ENCODE results near the gene REPIN1.

The REPIN1 gene

DNA sequence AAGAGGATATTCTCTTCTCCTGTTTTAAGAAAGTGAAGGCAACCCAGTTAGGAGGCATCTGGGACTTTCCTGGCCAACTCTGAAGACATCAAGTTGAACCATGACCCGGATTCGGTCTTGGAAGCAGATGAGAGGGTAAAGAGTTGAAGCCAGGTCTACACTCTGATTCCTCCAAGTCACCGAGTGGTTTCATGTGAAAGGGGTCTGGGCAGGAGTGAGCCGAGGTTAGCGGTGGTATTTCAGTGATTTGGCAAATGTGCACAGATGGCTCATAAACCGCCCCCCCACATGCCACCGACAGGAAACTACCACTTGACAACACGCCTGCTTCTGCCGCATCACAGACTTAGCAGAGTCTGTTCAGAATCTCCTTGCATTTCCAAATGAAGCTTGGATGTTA, 11.4 kb upstream of the REPIN1 start:
- H3K4me1 ChIP-seq (ENCODE audit: low read length), result peaks cover 24% of the 10 kb centered on the region
- H3K4me2 ChIP-seq (ENCODE audit: low read depth, low read length), result peak overlapping the region; percentile 46
- H4K20me1 ChIP-seq (ENCODE audit: insufficient read depth, low read length), result no peaks in the 10 kb centered on the region
- no peaks in the 10 kb centered on the region for H3K36me3 ChIP-seq (replicated peaks; ENCODE audit: insufficient read depth, low read length)
- H2AFZ ChIP-seq (ENCODE audit: low read length), result peak overlapping the region; percentile 40
- H3K9me2 ChIP-seq (replicated peaks; ENCODE audit: insufficient read depth, low read length), result no peaks in the 10 kb centered on the region
- H3F3A ChIP-seq (ENCODE audit: insufficient read depth, low read length), result peaks cover 15% of the 10 kb centered on the region
- H3K9ac ChIP-seq (ENCODE audit: low read length), result peak overlapping the region; percentile 1; the same call in 1 of the 2 replicates
- H3K27ac ChIP-seq (ENCODE audit: low read length), result peak overlapping the region; percentile 40; the same call in 1 of the 2 replicates
- DNase-seq, result peak; percentile 69
- TF ChIP-seq EZH2 (optimal IDR thresholded peaks at IDR 0.05; ENCODE audit: low read depth, low read length), result no peak
- no peak for TF ChIP-seq CTCF (IDR thresholded peaks at IDR 0.05; ENCODE audit: low read length)
- TF ChIP-seq EZH2phosphoT487 (IDR thresholded peaks at IDR 0.05; ENCODE audit: low read length), result no peak
- no peaks in the 10 kb centered on the region for H3K79me2 ChIP-seq (ENCODE audit: low read length)
- H3K9me3 ChIP-seq (replicated peaks; ENCODE audit: insufficient read depth, low read length), result no peaks in the 10 kb centered on the region
- H3K27me3 ChIP-seq (replicated peaks; ENCODE audit: insufficient read depth, low read length), result no peaks in the 10 kb centered on the region
- H3K4me3 ChIP-seq (ENCODE audit: low read length), result peak overlapping the region; percentile 11; the same call in 1 of the 2 replicates

GRCh38 chr7:150357771-150358427, 10.7 kb upstream of the REPIN1 start:
- peak overlapping the region; percentile 1; the same call in 1 of the 2 replicates for H3K9ac ChIP-seq (ENCODE audit: low read length)
- no peaks in the 10 kb centered on the region for H4K20me1 ChIP-seq (ENCODE audit: insufficient read depth, low read length)
- peak overlapping the region; percentile 46 for H3K4me2 ChIP-seq (ENCODE audit: low read depth, low read length)
- no peaks in the 10 kb centered on the region for H3K27me3 ChIP-seq (replicated peaks; ENCODE audit: insufficient read depth, low read length)
- peaks cover 24% of the 10 kb centered on the region for H3K4me1 ChIP-seq (ENCODE audit: low read length)
- no peaks in the 10 kb centered on the region for H3K79me2 ChIP-seq (ENCODE audit: low read length)
- peak overlapping the region; percentile 40 for H2AFZ ChIP-seq (ENCODE audit: low read length)
- no peak for DNase-seq
- H3K36me3 ChIP-seq (replicated peaks; ENCODE audit: insufficient read depth, low read length), result no peaks in the 10 kb centered on the region
- H3K27ac ChIP-seq (ENCODE audit: low read length), result peak overlapping the region; percentile 40; the same call in 1 of the 2 replicates
- peaks cover 15% of the 10 kb centered on the region for H3F3A ChIP-seq (ENCODE audit: insufficient read depth, low read length)
- no peak overlapping the region; the same call in 1 of the 2 replicates for H3K4me3 ChIP-seq (ENCODE audit: low read length)
- no peaks in the 10 kb centered on the region for H3K9me2 ChIP-seq (replicated peaks; ENCODE audit: insufficient read depth, low read length)
- no peak for TF ChIP-seq EZH2phosphoT487 (IDR thresholded peaks at IDR 0.05; ENCODE audit: low read length)
- TF ChIP-seq CTCF (IDR thresholded peaks at IDR 0.05; ENCODE audit: low read length), result no peak; the same call in 1 of the 2 replicates
- TF ChIP-seq EZH2 (optimal IDR thresholded peaks at IDR 0.05; ENCODE audit: low read depth, low read length), result no peak
- H3K9me3 ChIP-seq (replicated peaks; ENCODE audit: insufficient read depth, low read length), result no peaks in the 10 kb centered on the region

DNA sequence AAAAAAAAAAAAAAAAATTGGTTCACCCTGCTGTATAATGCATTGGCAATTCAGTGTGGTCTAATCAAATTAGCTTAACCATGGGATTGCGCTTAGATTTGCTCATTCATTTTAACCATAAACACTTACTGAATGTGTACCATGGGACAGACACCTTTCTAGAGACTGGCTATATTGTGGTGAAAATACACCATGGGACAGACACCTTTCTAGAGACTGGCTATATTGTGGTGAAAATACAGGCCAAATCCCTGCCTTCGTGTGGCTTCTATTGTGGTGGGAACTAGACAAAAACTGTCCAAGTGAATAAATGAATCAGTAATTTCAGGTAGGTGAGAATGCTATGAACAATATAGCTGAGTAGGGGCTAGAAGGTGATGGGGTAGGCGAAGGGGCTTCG, 10.2 kb upstream of the REPIN1 start:
- no peak overlapping the region for H3K27ac ChIP-seq (ENCODE audit: low read length)
- H3K27me3 ChIP-seq (replicated peaks; ENCODE audit: insufficient read depth, low read length), result no peaks in the 10 kb centered on the region
- no peaks in the 10 kb centered on the region for H3K79me2 ChIP-seq (ENCODE audit: low read length)
- H3K36me3 ChIP-seq (replicated peaks; ENCODE audit: insufficient read depth, low read length), result no peaks in the 10 kb centered on the region
- no peak overlapping the region for H2AFZ ChIP-seq (ENCODE audit: low read length)
- no peaks in the 10 kb centered on the region for H4K20me1 ChIP-seq (ENCODE audit: insufficient read depth, low read length)
- H3K4me3 ChIP-seq (ENCODE audit: low read length), result no peak overlapping the region
- no peak overlapping the region for H3K4me2 ChIP-seq (ENCODE audit: low read depth, low read length)
- no peak for TF ChIP-seq EZH2 (optimal IDR thresholded peaks at IDR 0.05; ENCODE audit: low read depth, low read length)
- TF ChIP-seq CTCF (IDR thresholded peaks at IDR 0.05; ENCODE audit: low read length), result no peak
- no peak for TF ChIP-seq EZH2phosphoT487 (IDR thresholded peaks at IDR 0.05; ENCODE audit: low read length)
- DNase-seq, result no peak
- H3F3A ChIP-seq (ENCODE audit: insufficient read depth, low read length), result peaks cover 15% of the 10 kb centered on the region
- no peaks in the 10 kb centered on the region for H3K9me2 ChIP-seq (replicated peaks; ENCODE audit: insufficient read depth, low read length)
- no peak overlapping the region for H3K9ac ChIP-seq (ENCODE audit: low read length)
- H3K9me3 ChIP-seq (replicated peaks; ENCODE audit: insufficient read depth, low read length), result no peaks in the 10 kb centered on the region
- peaks cover 24% of the 10 kb centered on the region for H3K4me1 ChIP-seq (ENCODE audit: low read length)

All from MM.1S (cell line).